H1 (cell line): ENCODE measurements around the gene PDE3A. TPM values are rescaled to one million over a fixed set of nuclear protein-coding genes. Genes with fewer than 3 reads are reported as not detected.

Experiments used
- KDM5A ChIP-seq: fragments of 200-600 bp; IDR thresholded peaks from 2 replicates; pipeline ENCODE4 v1.7.1; 2012; ENCODE audit warnings: mild to moderate bottlenecking, low read length, inconsistent platforms, mixed read lengths
- SP2 ChIP-seq: IDR thresholded peaks from 2 replicates; pipeline ENCODE4 v1.6.1; 2012; ENCODE audit warnings: mild to moderate bottlenecking, low read length, inconsistent platforms
- polyA plus RNA-seq, 7 experiments: library from polyadenylated mRNA; depleted of rRNA in 3 of 7; stranded (reverse) in 5 of 7; unstranded in 2 of 7; fragments of >200 nt in 5 of 7; fragments of 200-250 nt in 2 of 7; gene quantifications; 1 replicate in 5 of 7; 2 replicates in 1 of 7; 4 replicates in 1 of 7; pipeline versions ENCODE4 v1.2.1 to v1.2.3, GENCODE V29; 2011 to 2013; ENCODE audit warnings: missing spikeins in 2 of 7, mixed read lengths in 2 of 7
- total RNA-seq: library from RNA; stranded (reverse); fragmentation: NEBNext Ultra II Directional; extraction: Animal tissue kit (Norgen Biotek cat#: 25700); gene quantifications from 2 replicates; pipeline ENCODE4 v1.2.1, GENCODE V29; 2021

The PDE3A gene
- total and polyA plus RNA-seq, 2 of the 8 experiments (the other 6 are each of a cell fraction or from before 2014, with no cell fraction given), result 1.4 to 3.4 TPM

DNA sequence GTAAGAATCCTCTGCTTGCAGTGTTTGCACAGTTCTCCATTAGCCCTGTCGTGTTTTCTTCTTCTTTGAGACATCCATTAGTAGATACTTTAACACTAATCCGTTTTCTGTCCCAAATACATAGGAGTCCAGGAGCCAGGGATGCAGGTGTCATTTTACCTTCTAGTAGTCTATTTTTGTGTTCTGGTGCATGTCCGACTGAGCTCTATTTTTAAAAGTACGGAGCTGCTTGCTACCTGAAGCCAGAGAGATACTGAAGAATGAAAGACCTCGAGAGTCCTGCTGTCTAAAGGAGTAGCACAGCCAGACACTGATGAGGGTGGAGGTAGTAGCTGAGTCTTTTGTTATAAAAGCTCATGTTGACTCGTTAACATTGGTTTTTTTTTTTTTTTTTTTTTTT is 31.7 kb downstream of the PDE3A start (continued):
- TF ChIP-seq SP2 (no peak), KDM5A (no peak)
- TF ChIP-seq, all 59 proteins: peak for 0
